CD4-positive, alpha-beta T cell (primary cell): ENCODE results near the gene ATP7A. TPM values are rescaled to one million over a fixed set of nuclear protein-coding genes. Genes with fewer than 3 reads are reported as not detected.

Source experiments
- ATAC-seq: fragments of 200-7000 bp; cut with Tn5 transposase; one replicate; pipeline ENCODE4 v1.10.0; 2022; ENCODE audit warnings: mild to moderate bottlenecking; ENCODE audit not compliant: poor library complexity
- CTCF ChIA-PET: fragments of 350-600 bp; sonication (Branson Sonifier 250); formaldehyde crosslinking; loops from one replicate; lab custom pipeline; 2021; ENCODE audit warnings: antibody characterized with exemption, inconsistent platforms; lab: Charles Lee
- POLR2A ChIA-PET: fragments of 350-600 bp; sonication (Branson Sonifier 250); formaldehyde crosslinking; loops from one replicate; lab custom pipeline; 2021; ENCODE audit warnings: antibody characterized with exemption, inconsistent platforms; lab: Charles Lee
- DNase-seq, 14 experiments: peaks; one replicate each; pipeline ENCODE4 v3.0.0-alpha.2; 2013 to 2020; ENCODE audit warnings: mixed read lengths in 2 of 14
- H3K27ac ChIP-seq, 2 donors: one replicate each; pipeline versions ENCODE4 v1.5.1 to v1.7.0; 2013; ENCODE audit warnings: low read length in 2 of 2, low read depth in 1 of 2, mild to moderate bottlenecking in 1 of 2
- H3K27me3 ChIP-seq, 2 experiments: 1 replicate in 1 of 2; 2 replicates in 1 of 2; pipeline versions ENCODE4 v1.6.1 to v1.7.0; 2013; ENCODE audit warnings: low read length in 2 of 2, control low read depth in 1 of 2, mild to moderate bottlenecking in 1 of 2, moderate library complexity in 1 of 2; ENCODE audit not compliant: insufficient read depth in 2 of 2, control insufficient read depth in 1 of 2
- H3K36me3 ChIP-seq: one replicate; pipeline ENCODE4 v1.6.1; 2013; ENCODE audit warnings: low read length, control low read depth; ENCODE audit not compliant: insufficient read depth
- H3K4me1 ChIP-seq: one replicate; pipeline ENCODE4 v1.6.1; 2013; ENCODE audit warnings: low read length, control low read depth; ENCODE audit not compliant: insufficient read depth
- H3K4me3 ChIP-seq: one replicate; pipeline ENCODE4 v1.5.1; 2013; ENCODE audit warnings: mild to moderate bottlenecking, low read length, moderate library complexity
- H3K9me3 ChIP-seq, 2 experiments: 1 replicate in 1 of 2; 2 replicates in 1 of 2; pipeline versions ENCODE4 v1.6.1 to v1.7.0; 2013; ENCODE audit warnings: low read length in 2 of 2, mild to moderate bottlenecking in 2 of 2, control low read depth in 1 of 2, moderate library complexity in 1 of 2; ENCODE audit not compliant: control insufficient read depth in 1 of 2, insufficient read depth in 1 of 2
- H3K27ac Mint-ChIP-seq: one replicate; pipeline ENCODE4 v1.8.0; 2020; ENCODE audit warnings: mixed read lengths
- H3K27me3 Mint-ChIP-seq: one replicate; pipeline ENCODE4 v1.8.0; 2021; ENCODE audit warnings: mixed read lengths
- H3K36me3 Mint-ChIP-seq: one replicate; pipeline ENCODE4 v1.8.0; 2021; ENCODE audit warnings: low read depth, mixed read lengths
- H3K4me1 Mint-ChIP-seq: one replicate; pipeline ENCODE4 v1.8.0; 2021; ENCODE audit warnings: low read depth, mixed read lengths
- H3K4me3 Mint-ChIP-seq: one replicate; pipeline ENCODE4 v1.8.0; 2020; ENCODE audit warnings: mild to moderate bottlenecking, mixed read lengths
- H3K9me3 Mint-ChIP-seq: one replicate; pipeline ENCODE4 v1.8.0; 2020; ENCODE audit warnings: mixed read lengths
- CTCF ChIP-seq: fragments of 200-600 bp; IDR thresholded peaks from one replicate; pipeline ENCODE4 v1.8.0; 2022; ENCODE audit warnings: antibody characterized with exemption, mild to moderate bottlenecking
- intact Hi-C, 2 experiments: fragments of 100-400 bp; cut with DNase I in 1 of 2; cut with micrococcal nuclease in 1 of 2; formaldehyde crosslinking; loops; one replicate each; pipeline versions ENCODE4 v1.15.1 to v1.9.0; 2023 to 2025; cut with DNase I, micrococcal nuclease
- total RNA-seq, 174 experiments: library from RNA in 2 of 174; stranded (reverse) in 2 of 174; gene quantifications; one replicate each; pipeline ENCODE4 v1.2.3 and lab custom pipeline; 2021 to 2026

The ATP7A gene
- total RNA-seq, 2 experiments from 2014 or later, result 12.1 to 12.8 TPM

GRCh38 chrX:77966361-77966760 is 55.9 kb downstream of the ATP7A start:
- intact Hi-C loops, result loop anchor here in 1 of 2 experiments (10.0 kb wide), 1 partner anchor 52 kb away; the partner anchor contains the start of gene ATP7A
- TF ChIP-seq CTCF, result no peak
- Histone ChIP-seq H3K4me3 (no peak overlapping the region), H3K9me3 (no peaks in the 10 kb centered on the region), H3K36me3 (no peaks in the 10 kb centered on the region), H3K27me3 (no peaks in the 10 kb centered on the region), H3K27ac (no peak overlapping the region), H3K4me1 (peaks cover 3% of the 10 kb centered on the region)
- ChIA-PET CTCF (no interaction called here), POLR2A (no interaction called here)
- H3K4me1 Mint-ChIP-seq, result peaks cover 20% of the 10 kb centered on the region
- no peak overlapping the region for H3K4me3 Mint-ChIP-seq
- DNase-seq (no peak), ATAC-seq (no peak)
- peaks cover 28% of the 10 kb centered on the region for H3K36me3 Mint-ChIP-seq
- H3K27ac Mint-ChIP-seq, result no peak overlapping the region
- no peaks in the 10 kb centered on the region for H3K9me3 Mint-ChIP-seq
- no peaks in the 10 kb centered on the region for H3K27me3 Mint-ChIP-seq

GRCh38 chrX:77967631-77968030 is 57.1 kb downstream of the ATP7A start:
- H3K36me3 ChIP-seq, result no peaks in the 10 kb centered on the region
- no peaks in the 10 kb centered on the region for H3K27me3 Mint-ChIP-seq
- peaks cover 30% of the 10 kb centered on the region for H3K36me3 Mint-ChIP-seq
- CTCF ChIA-PET, result no interaction called here
- DNase-seq (no peak), ATAC-seq (no peak)
- no peak overlapping the region for H3K27ac ChIP-seq
- no peak overlapping the region for H3K4me3 Mint-ChIP-seq
- POLR2A ChIA-PET, result no interaction called here
- no peak overlapping the region for H3K4me3 ChIP-seq
- intact Hi-C loops, result loop anchor here in 1 of 2 experiments (10.0 kb wide), 1 partner anchor 53 kb away; the partner anchor contains the start of gene ATP7A
- H3K9me3 Mint-ChIP-seq, result no peaks in the 10 kb centered on the region
- TF ChIP-seq CTCF, result no peak
- peaks cover 8% of the 10 kb centered on the region for H3K4me1 Mint-ChIP-seq
- H3K4me1 ChIP-seq, result no peaks in the 10 kb centered on the region
- H3K27me3 ChIP-seq, result no peaks in the 10 kb centered on the region
- H3K27ac Mint-ChIP-seq, result no peak overlapping the region
- H3K9me3 ChIP-seq, result no peaks in the 10 kb centered on the region

DNA sequence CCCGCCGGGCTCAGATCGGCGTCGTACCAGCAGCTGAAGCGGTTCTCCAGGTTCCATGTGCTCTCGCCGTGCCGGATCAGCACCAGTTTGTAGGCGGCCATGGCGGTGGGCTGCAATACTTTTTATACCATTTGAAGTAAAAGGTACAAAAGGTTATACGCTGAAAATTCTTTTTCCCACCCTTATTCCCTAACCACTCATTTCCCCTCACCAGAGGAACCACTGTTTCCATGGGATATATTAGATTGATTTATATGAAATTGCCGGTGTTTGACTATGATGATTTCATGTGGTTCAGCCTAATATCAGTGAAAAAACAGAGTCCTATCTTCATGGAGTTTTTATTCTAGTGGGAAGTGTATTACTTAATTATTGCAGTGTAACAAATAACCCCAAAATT is 59.0 kb downstream of the ATP7A start, which contains the start of gene PGAM4:
Gene PGAM4 (minus strand): TSS at position 101 of the 400 bp plus-strand sequence. CDS start 0 bp downstream, at position 101.
- Histone ChIP-seq H3K4me1 (no peaks in the 10 kb centered on the region), H3K36me3 (no peaks in the 10 kb centered on the region), H3K9me3 (no peaks in the 10 kb centered on the region), H3K4me3 (no peak within 1 kb of the TSS), H3K27ac (no peak within 1 kb of the TSS), H3K27me3 (no peaks in the 10 kb centered on the region)
- Mint-ChIP-seq H3K4me1 (peaks cover 7% of the 10 kb centered on the region), H3K27me3 (no peaks in the 10 kb centered on the region), H3K36me3 (peaks cover 43% of the 10 kb centered on the region), H3K9me3 (no peaks in the 10 kb centered on the region), H3K27ac (no peak within 1 kb of the TSS), H3K4me3 (no peak within 1 kb of the TSS)
- ChIA-PET CTCF (no interaction called here), POLR2A (no interaction called here)
- intact Hi-C loops, result loop anchor here in 1 of 2 experiments (10.0 kb wide), 1 partner anchor 55 kb away; the partner anchor contains the start of gene ATP7A
- TF ChIP-seq CTCF, result no peak
- DNase-seq (no peak), ATAC-seq (no peak)
